ENCODE measurements around the gene JADE1.

Gene JADE1

GRCh38 chr4:128802680-128803628, 6.5 kb upstream of the JADE1 start:
- DNase-seq (ENCODE audit: low read depth) = no peak
- TF ChIP-seq CTCF (IDR thresholded peaks at IDR 0.05; ENCODE audit: low read depth, low read length, missing control alignments) = no peak
- in situ Hi-C loops (cut with HindIII; ENCODE audit: low sequenced_read_pairs) = loop anchor here (10.0 kb wide), 1 partner anchor 248 kb away; no protein-coding TSS in a partner anchor
- H3K4me3 ChIP-seq (ENCODE audit: low read depth, low read length) = no peak overlapping the region

- no peak overlapping the region for H3K4me3 ChIP-seq (ENCODE audit: low read depth, low read length)
- TF ChIP-seq CTCF (IDR thresholded peaks at IDR 0.05; ENCODE audit: low read depth, low read length, missing control alignments) = no peak
- DNase-seq (ENCODE audit: low read depth) = no peak
- in situ Hi-C loops (cut with HindIII; ENCODE audit: low sequenced_read_pairs) = loop anchor here (10.0 kb wide), 1 partner anchor 249 kb away; no protein-coding TSS in a partner anchor
Measured at GRCh38 chr4:128803783-128804182, 5.7 kb upstream of the JADE1 start.

- DNase-seq (ENCODE audit: low read depth) = no peak
- no peak for TF ChIP-seq CTCF (IDR thresholded peaks at IDR 0.05; ENCODE audit: low read depth, low read length, missing control alignments)
- in situ Hi-C loops (cut with HindIII; ENCODE audit: low sequenced_read_pairs) = no loop called here
- peak overlapping the region; percentile 67 for H3K4me3 ChIP-seq (ENCODE audit: low read depth, low read length)
Measured at GRCh38 chr4:128810331-128810870, 901 bp downstream of the JADE1 start.

- in situ Hi-C loops (cut with HindIII; ENCODE audit: low sequenced_read_pairs) = no loop called here
Measured at GRCh38 chr4:128810871-128811570, 1.5 kb downstream of the JADE1 start.

GRCh38 chr4:128811571-128812441, 2.3 kb downstream of the JADE1 start:
- in situ Hi-C loops (cut with HindIII; ENCODE audit: low sequenced_read_pairs) = no loop called here
- peak overlapping the region; percentile 67 for H3K4me3 ChIP-seq (ENCODE audit: low read depth, low read length)
- TF ChIP-seq CTCF (IDR thresholded peaks at IDR 0.05; ENCODE audit: low read depth, low read length, missing control alignments) = no peak
- no peak for DNase-seq (ENCODE audit: low read depth)

More at GRCh38 chr4:128810871-128811570, 1.5 kb downstream of the JADE1 start:
- H3K4me3 ChIP-seq (ENCODE audit: low read depth, low read length) = peak overlapping the region; percentile 67
- DNase-seq (ENCODE audit: low read depth) = no peak
- no peak for TF ChIP-seq CTCF (IDR thresholded peaks at IDR 0.05; ENCODE audit: low read depth, low read length, missing control alignments)
